Epithelial cell of proximal tubule (primary cell): ENCODE results near the gene LCAT. TPM values are rescaled to one million over a fixed set of nuclear protein-coding genes. Genes with fewer than 3 reads are reported as not detected.
"Not testable (repeated sequence)": the region's sequence is repeated elsewhere in the genome, so short reads cannot be mapped to it uniquely, and the experiment has no call there.

Experiments used
- DNase-seq: peaks from one replicate; pipeline ENCODE4 v3.0.0-alpha.2; 2011; ENCODE audit warnings: low read depth
- H3K4me3 ChIP-seq: 2 replicates; pipeline ENCODE4 v1.5.1; 2011; ENCODE audit warnings: low read depth, mild to moderate bottlenecking, low read length
- CTCF ChIP-seq: conservative IDR thresholded peaks from 2 replicates; pipeline ENCODE4 v1.5.1; 2012; ENCODE audit warnings: low read depth, mild to moderate bottlenecking, low read length
- total RNA-seq: library from RNA; depleted of rRNA; stranded (reverse); fragments of >200 nt; gene quantifications from 2 replicates; pipeline ENCODE4 v1.2.3, GENCODE V29; 2015

The LCAT gene
- total RNA-seq, 1 donor from 2014 or later: 7.5 TPM

- no peak overlapping the region for H3K4me3 ChIP-seq
- no peak for DNase-seq
Measured at GRCh38 chr16:67922740-67923139, 21.2 kb downstream of the LCAT start.

GRCh38 chr16:67922221-67922620 is 21.7 kb downstream of the LCAT start:
- H3K4me3 ChIP-seq: no peak overlapping the region
- TF ChIP-seq CTCF: no peak
- DNase-seq: no peak

More at GRCh38 chr16:67922740-67923139, 21.2 kb downstream of the LCAT start:
- no peak for TF ChIP-seq CTCF

GRCh38 chr16:67919622-67920221 is 24.2 kb downstream of the LCAT start:
- no peak for DNase-seq
- no peak overlapping the region for H3K4me3 ChIP-seq
- TF ChIP-seq CTCF: no peak

- H3K4me3 ChIP-seq: no peak overlapping the region
- TF ChIP-seq CTCF: no peak
- DNase-seq: no peak
Measured at GRCh38 chr16:67917852-67918236, 26.1 kb downstream of the LCAT start.

- H3K4me3 ChIP-seq: no peak overlapping the region
- no peak for DNase-seq
- no peak for TF ChIP-seq CTCF
Measured at GRCh38 chr16:67917140-67917851, 26.6 kb downstream of the LCAT start.

GRCh38 chr16:67915831-67916723 is 27.8 kb downstream of the LCAT start:
- TF ChIP-seq CTCF: no peak
- no peak overlapping the region for H3K4me3 ChIP-seq
- no peak for DNase-seq

DNA sequence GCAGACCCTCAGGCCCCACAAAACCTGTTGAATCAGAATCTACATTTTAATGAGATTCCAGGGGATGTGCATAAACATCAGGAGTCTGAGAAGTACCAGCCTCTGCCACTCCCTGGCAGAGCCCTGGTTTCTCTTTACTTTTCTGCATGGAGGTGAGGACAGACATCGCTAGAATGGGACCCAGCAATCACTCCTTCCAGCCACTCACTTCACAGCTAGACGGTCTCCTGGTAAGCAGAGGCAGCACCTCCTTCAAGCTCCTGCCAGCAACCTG is 28.5 kb downstream of the LCAT start:
- H3K4me3 ChIP-seq, DNase-seq: not testable (repeated sequence)
